ENCODE results near the gene FGF2.

GRCh38 chr4:122831515-122832196 lies 5.0 kb downstream of the FGF2 start:
- TF ChIP-seq, protein P1, sequence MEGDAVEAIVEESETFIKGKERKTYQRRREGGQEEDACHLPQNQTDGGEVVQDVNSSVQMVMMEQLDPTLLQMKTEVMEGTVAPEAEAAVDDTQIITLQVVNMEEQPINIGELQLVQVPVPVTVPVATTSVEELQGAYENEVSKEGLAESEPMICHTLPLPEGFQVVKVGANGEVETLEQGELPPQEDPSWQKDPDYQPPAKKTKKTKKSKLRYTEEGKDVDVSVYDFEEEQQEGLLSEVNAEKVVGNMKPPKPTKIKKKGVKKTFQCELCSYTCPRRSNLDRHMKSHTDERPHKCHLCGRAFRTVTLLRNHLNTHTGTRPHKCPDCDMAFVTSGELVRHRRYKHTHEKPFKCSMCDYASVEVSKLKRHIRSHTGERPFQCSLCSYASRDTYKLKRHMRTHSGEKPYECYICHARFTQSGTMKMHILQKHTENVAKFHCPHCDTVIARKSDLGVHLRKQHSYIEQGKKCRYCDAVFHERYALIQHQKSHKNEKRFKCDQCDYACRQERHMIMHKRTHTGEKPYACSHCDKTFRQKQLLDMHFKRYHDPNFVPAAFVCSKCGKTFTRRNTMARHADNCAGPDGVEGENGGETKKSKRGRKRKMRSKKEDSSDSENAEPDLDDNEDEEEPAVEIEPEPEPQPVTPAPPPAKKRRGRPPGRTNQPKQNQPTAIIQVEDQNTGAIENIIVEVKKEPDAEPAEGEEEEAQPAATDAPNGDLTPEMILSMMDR (IDR thresholded peaks at IDR 0.05), result no peak
- no peak for TF ChIP-seq EZH2 (IDR thresholded peaks at IDR 0.05; ENCODE audit: borderline replicate concordance, insufficient read depth, low read depth, low read length, poor library complexity, severe bottlenecking)
